HEK293T (cell line): ENCODE measurements around the gene C4BPB.

Source experiments
- CTCF ChIA-PET: fragments of 350-600 bp; formaldehyde crosslinking; extraction: SDS; loops from one replicate; lab custom pipeline; 2021; ENCODE audit warnings: antibody characterized with exemption, inconsistent platforms; lab: Yijun Ruan, JAX
- POLR2A ChIA-PET: fragments of 350-600 bp; formaldehyde crosslinking; extraction: SDS; loops from one replicate; lab custom pipeline; 2020; ENCODE audit warnings: antibody characterized with exemption, inconsistent platforms; lab: Yijun Ruan, JAX
- DNase-seq: peaks from one replicate; pipeline ENCODE4 v3.0.0; 2012; ENCODE audit warnings: mixed read lengths; ENCODE audit errors: extremely low spot score
- ARNT ChIP-seq: fragments of 450-650 bp; IDR thresholded peaks from 2 replicates; pipeline ENCODE4 v1.6.1; 2017; ENCODE audit warnings: mild to moderate bottlenecking
- BHLHE40 ChIP-seq: fragments of 450-650 bp; IDR thresholded peaks from 2 replicates; pipeline ENCODE4 v1.6.1; 2016; ENCODE audit warnings: mild to moderate bottlenecking, moderate library complexity, borderline replicate concordance
- CTBP1 ChIP-seq: fragments of 450-650 bp; IDR thresholded peaks from 2 replicates; pipeline ENCODE4 v1.6.1; 2016; ENCODE audit warnings: borderline replicate concordance
- ELF4 ChIP-seq: fragments of 450-650 bp; IDR thresholded peaks from 2 replicates; pipeline ENCODE4 v1.6.1; 2017; ENCODE audit warnings: antibody characterized with exemption
- FOXA1 ChIP-seq: fragments of 450-650 bp; IDR thresholded peaks from 2 replicates; pipeline ENCODE4 v1.6.1; 2016; ENCODE audit warnings: mild to moderate bottlenecking
- FOXK2 ChIP-seq: fragments of 450-650 bp; IDR thresholded peaks from 2 replicates; pipeline ENCODE4 v1.6.1; 2016; ENCODE audit warnings: mild to moderate bottlenecking
- FOXM1 ChIP-seq: fragments of 450-650 bp; IDR thresholded peaks from 2 replicates; pipeline ENCODE4 v1.6.1; 2017; ENCODE audit warnings: mild to moderate bottlenecking, borderline replicate concordance
- HDGF ChIP-seq: fragments of 450-650 bp; IDR thresholded peaks from 2 replicates; pipeline ENCODE4 v1.6.1; 2017; ENCODE audit warnings: antibody characterized with exemption, borderline replicate concordance
- L3MBTL2 ChIP-seq: fragments of 450-650 bp; conservative IDR thresholded peaks from 2 replicates; pipeline ENCODE4 v1.6.1; 2016; ENCODE audit warnings: mild to moderate bottlenecking
- LEF1 ChIP-seq: fragments of 450-650 bp; IDR thresholded peaks from 2 replicates; pipeline ENCODE4 v1.6.1; 2017; ENCODE audit warnings: mild to moderate bottlenecking, borderline replicate concordance
- NFRKB ChIP-seq: fragments of 450-650 bp; IDR thresholded peaks from 2 replicates; pipeline ENCODE4 v1.6.1; 2016; ENCODE audit warnings: mild to moderate bottlenecking, moderate library complexity
- SP1 ChIP-seq: fragments of 450-650 bp; IDR thresholded peaks from 2 replicates; pipeline ENCODE4 v1.6.1; 2017
- SUZ12 ChIP-seq: fragments of 450-650 bp; IDR thresholded peaks from 2 replicates; pipeline ENCODE4 v1.6.1; 2016; ENCODE audit warnings: mild to moderate bottlenecking
- TARDBP ChIP-seq: fragments of 450-650 bp; IDR thresholded peaks from 2 replicates; pipeline ENCODE4 v1.6.1; 2016
- ZNF384 ChIP-seq: fragments of 450-650 bp; IDR thresholded peaks from 2 replicates; pipeline ENCODE4 v1.6.1; 2016
- TF ChIP-seq, protein P1 (sequence below): fragments of 450-650 bp; IDR thresholded peaks from 2 replicates; pipeline ENCODE4 v1.6.1; 2016

The C4BPB gene

DNA sequence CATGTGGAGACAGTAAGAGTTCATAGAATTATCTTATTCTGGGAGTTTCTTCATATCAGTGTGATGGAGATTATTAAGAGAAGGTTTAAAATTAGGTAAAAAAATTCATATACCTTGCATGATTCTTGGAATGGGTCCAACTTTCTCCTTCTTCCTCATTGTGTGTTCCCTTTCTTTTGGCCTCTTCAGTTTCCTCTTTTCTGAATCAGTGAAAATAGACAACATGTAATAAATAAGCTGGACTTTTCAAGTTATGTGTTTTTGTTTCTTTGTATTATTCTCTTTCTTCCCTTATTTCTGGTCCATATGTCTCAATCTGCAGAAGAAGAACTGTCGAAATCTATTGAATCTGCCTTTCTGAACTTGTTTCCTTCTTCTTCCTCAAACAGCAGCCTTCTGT, 45.9 kb downstream of the C4BPB start:
- TF ChIP-seq ELF4 (no peak), L3MBTL2 (no peak), CTBP1 (no peak), FOXM1 (no peak), LEF1 (no peak), TARDBP (no peak), HDGF (no peak), BHLHE40 (no peak)
- DNase-seq: no peak
- ChIA-PET POLR2A (no interaction called here), CTCF (no interaction called here)

DNA sequence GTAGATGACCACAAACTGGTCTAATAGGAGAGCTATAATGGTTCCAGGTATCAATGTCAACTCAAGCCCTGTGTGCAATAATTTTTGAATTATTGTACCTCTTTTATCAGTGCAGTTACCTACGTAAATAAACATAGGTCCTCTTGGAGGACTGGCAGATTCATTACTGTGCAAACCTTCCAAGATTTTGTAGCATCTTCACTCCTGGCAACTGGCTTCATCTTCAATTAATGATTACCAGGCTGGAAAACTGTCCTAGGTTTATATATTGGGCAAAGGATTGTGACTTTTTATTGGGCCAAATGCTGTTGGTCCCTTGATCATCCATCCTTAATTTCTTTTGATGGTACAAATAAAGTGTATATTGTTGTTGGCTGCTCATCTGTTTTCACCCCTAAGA, 51.0 kb downstream of the C4BPB start:
- DNase-seq: no peak
- CTCF ChIA-PET: interaction anchor here (0.6 kb wide), 1 partner anchor 18 kb away, joined by 5 read pairs; no protein-coding TSS in a partner anchor
- POLR2A ChIA-PET: no interaction called here
- TF ChIP-seq FOXA1 (no peak), CTBP1 (no peak), SUZ12 (no peak), ZNF384 (no peak), FOXM1 (no peak), HDGF (no peak), ELF4 (no peak), TARDBP (no peak), L3MBTL2 (no peak), FOXK2 (no peak), BHLHE40 (no peak), ARNT (no peak), SP1 (no peak), LEF1 (no peak), NFRKB (no peak)
- TF ChIP-seq, protein P1, sequence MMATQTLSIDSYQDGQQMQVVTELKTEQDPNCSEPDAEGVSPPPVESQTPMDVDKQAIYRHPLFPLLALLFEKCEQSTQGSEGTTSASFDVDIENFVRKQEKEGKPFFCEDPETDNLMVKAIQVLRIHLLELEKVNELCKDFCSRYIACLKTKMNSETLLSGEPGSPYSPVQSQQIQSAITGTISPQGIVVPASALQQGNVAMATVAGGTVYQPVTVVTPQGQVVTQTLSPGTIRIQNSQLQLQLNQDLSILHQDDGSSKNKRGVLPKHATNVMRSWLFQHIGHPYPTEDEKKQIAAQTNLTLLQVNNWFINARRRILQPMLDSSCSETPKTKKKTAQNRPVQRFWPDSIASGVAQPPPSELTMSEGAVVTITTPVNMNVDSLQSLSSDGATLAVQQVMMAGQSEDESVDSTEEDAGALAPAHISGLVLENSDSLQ: no peak

DNA sequence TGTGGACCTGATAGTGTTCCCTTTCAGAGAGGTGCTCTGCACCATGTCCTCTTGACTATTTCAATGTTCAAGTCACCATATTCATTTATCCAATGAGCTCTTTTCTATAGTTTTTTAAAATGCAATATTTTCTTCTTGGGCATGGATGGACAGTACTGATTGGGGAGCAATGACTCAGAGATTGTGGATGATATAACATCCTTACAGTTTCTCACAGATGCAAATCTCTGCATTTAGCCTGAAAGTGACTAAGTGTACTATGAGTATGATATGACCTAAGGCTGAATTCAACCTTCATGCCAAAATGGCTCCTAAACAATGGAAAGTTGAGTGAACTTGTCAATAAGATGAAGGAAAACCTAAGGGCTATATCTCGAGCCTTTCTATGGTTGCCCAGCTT, 51.9 kb downstream of the C4BPB start:
- ChIA-PET POLR2A (no interaction called here), CTCF (interaction anchor here (0.6 to 0.7 kb wide), 2 partner anchors 17 to 762 kb away, joined by 5 to 8 read pairs; no protein-coding TSS in a partner anchor)
- no peak for TF ChIP-seq BHLHE40
- TF ChIP-seq FOXK2: no peak
- TF ChIP-seq ZNF384: no peak
- no peak for TF ChIP-seq ELF4
- no peak for TF ChIP-seq FOXM1
- TF ChIP-seq TARDBP: no peak
- TF ChIP-seq SP1: no peak
- TF ChIP-seq LEF1: no peak
- TF ChIP-seq FOXA1: no peak
- TF ChIP-seq CTBP1: no peak
- no peak for TF ChIP-seq ARNT
- no peak for TF ChIP-seq SUZ12
- TF ChIP-seq, protein P1: no peak
- TF ChIP-seq L3MBTL2: no peak
- TF ChIP-seq NFRKB: no peak
- TF ChIP-seq HDGF: no peak
- DNase-seq: no peak

DNA sequence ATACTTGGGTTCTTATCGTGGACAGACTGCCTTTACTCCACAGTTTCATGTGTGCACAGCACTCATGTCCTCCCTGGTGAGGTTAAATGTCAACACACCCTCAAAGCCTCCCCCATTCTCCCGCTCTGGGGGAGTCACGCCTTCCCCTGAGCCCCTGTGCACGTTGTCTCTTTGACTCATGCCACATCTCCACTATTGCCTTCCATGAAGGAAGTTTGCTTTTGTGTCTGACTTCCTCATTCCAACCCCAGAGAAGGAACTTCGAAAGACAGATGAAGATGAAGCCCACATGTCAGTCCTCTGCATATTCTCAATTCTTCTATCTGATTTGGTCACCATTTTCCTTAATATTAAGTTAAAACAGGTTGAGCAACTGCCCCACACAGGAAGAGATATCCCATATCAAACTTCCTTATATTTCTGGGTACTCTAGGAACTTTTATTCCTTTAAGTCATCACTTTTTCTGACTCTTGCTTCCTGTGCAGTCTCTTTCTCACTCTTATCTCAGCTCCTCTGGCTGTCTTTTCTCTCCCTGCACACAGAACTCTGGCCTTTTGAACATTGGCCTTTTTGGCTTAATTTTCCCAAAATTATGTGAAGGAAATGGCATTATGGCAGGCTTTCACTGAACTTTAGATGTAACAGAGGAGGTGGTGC, 56.9 kb downstream of the C4BPB start:
- ChIA-PET CTCF (no interaction called here), POLR2A (no interaction called here)
- TF ChIP-seq FOXM1: no peak
- TF ChIP-seq, protein P1: no peak
- TF ChIP-seq NFRKB: no peak
- no peak for TF ChIP-seq TARDBP
- no peak for TF ChIP-seq HDGF
- no peak for TF ChIP-seq L3MBTL2
- no peak for TF ChIP-seq ZNF384
- no peak for TF ChIP-seq SUZ12
- DNase-seq: no peak
